ENCODE measurements around the gene CXADR. TPM values are rescaled to one million over a fixed set of nuclear protein-coding genes. Genes with fewer than 3 reads are reported as not detected.

CXADR gene
- total RNA-seq, 3 donors from 2014 or later (not counting 1 experiment from before 2014, with no cell fraction given), result 0.10 TPM; not detected in 2

- 94% methylated on average over 2 of the region's 2 CpGs for WGBS (ENCODE audit: insufficient coverage)
- no peak for TF ChIP-seq CTCF (IDR thresholded peaks at IDR 0.05)
- Mint-ChIP-seq H3K4me3 (no peak overlapping the region), H3K4me1 (no peaks in the 10 kb centered on the region), H3K9me3 (no peaks in the 10 kb centered on the region), H3K27me3 (ENCODE audit: low read depth in 2 of 2) (peaks cover 12 to 18% of the 10 kb centered on the region in 2 donors), H3K36me3 (no peaks in the 10 kb centered on the region), H3K27ac (no peak overlapping the region)
- intact Hi-C loops (cut with micrococcal nuclease), result no loop called here
- H3K27me3 ChIP-seq (ENCODE audit: control insufficient read depth, insufficient read depth, low read length), result no peaks in the 10 kb centered on the region
- no peaks in the 10 kb centered on the region for H3K36me3 ChIP-seq (ENCODE audit: control insufficient read depth, insufficient read depth, low read length)
- H3K27ac ChIP-seq (ENCODE audit: low read length), result no peak overlapping the region
- H3K4me3 ChIP-seq (ENCODE audit: low read length), result no peak overlapping the region
- H3K4me1 ChIP-seq (ENCODE audit: control insufficient read depth, insufficient read depth, low read length), result no peaks in the 10 kb centered on the region
- no peak for DNase-seq
- ATAC-seq, result no peak
- no peaks in the 10 kb centered on the region for H3K9me3 ChIP-seq (ENCODE audit: control insufficient read depth, insufficient read depth, low read length)
Measured at GRCh38 chr21:17578162-17578561, 65.3 kb downstream of the CXADR start.

- TF ChIP-seq CTCF (IDR thresholded peaks at IDR 0.05), result no peak
- Mint-ChIP-seq H3K4me3 (no peak overlapping the region), H3K27me3 (ENCODE audit: low read depth in 2 of 2) (peaks cover 12 to 18% of the 10 kb centered on the region in 2 donors), H3K27ac (no peak overlapping the region), H3K36me3 (no peaks in the 10 kb centered on the region), H3K4me1 (no peaks in the 10 kb centered on the region), H3K9me3 (no peaks in the 10 kb centered on the region)
- no peaks in the 10 kb centered on the region for H3K36me3 ChIP-seq (ENCODE audit: control insufficient read depth, insufficient read depth, low read length)
- WGBS (ENCODE audit: insufficient coverage), result 82% methylated on average over 1 of the region's 2 CpGs
- no peaks in the 10 kb centered on the region for H3K27me3 ChIP-seq (ENCODE audit: control insufficient read depth, insufficient read depth, low read length)
- no peaks in the 10 kb centered on the region for H3K9me3 ChIP-seq (ENCODE audit: control insufficient read depth, insufficient read depth, low read length)
- no peak for ATAC-seq
- H3K4me1 ChIP-seq (ENCODE audit: control insufficient read depth, insufficient read depth, low read length), result no peaks in the 10 kb centered on the region
- H3K4me3 ChIP-seq (ENCODE audit: low read length), result no peak overlapping the region
- intact Hi-C loops (cut with micrococcal nuclease), result no loop called here
- DNase-seq, result no peak
- no peak overlapping the region for H3K27ac ChIP-seq (ENCODE audit: low read length)
Measured at GRCh38 chr21:17578876-17579275, 66.0 kb downstream of the CXADR start.

GRCh38 chr21:17580319-17580718 lies 67.5 kb downstream of the CXADR start:
- Mint-ChIP-seq H3K27ac (no peak overlapping the region), H3K4me3 (no peak overlapping the region), H3K9me3 (no peaks in the 10 kb centered on the region), H3K27me3 (ENCODE audit: low read depth in 2 of 2) (peaks cover 7 to 18% of the 10 kb centered on the region in 2 donors), H3K4me1 (no peaks in the 10 kb centered on the region), H3K36me3 (no peaks in the 10 kb centered on the region)
- Histone ChIP-seq H3K27me3 (ENCODE audit: control insufficient read depth, insufficient read depth, low read length) (no peaks in the 10 kb centered on the region), H3K4me1 (ENCODE audit: control insufficient read depth, insufficient read depth, low read length) (no peaks in the 10 kb centered on the region), H3K27ac (ENCODE audit: low read length) (no peak overlapping the region), H3K9me3 (ENCODE audit: control insufficient read depth, insufficient read depth, low read length) (no peaks in the 10 kb centered on the region), H3K4me3 (ENCODE audit: low read length) (no peak overlapping the region), H3K36me3 (ENCODE audit: control insufficient read depth, insufficient read depth, low read length) (no peaks in the 10 kb centered on the region)
- DNase-seq (no peak), ATAC-seq (no peak)
- WGBS (ENCODE audit: insufficient coverage), result 93% methylated on average over 7 of the region's 8 CpGs
- no peak for TF ChIP-seq CTCF (IDR thresholded peaks at IDR 0.05)
- intact Hi-C loops (cut with micrococcal nuclease), result no loop called here

GRCh38 chr21:17583898-17584297 lies 71.1 kb downstream of the CXADR start:
- no peak overlapping the region for H3K4me3 ChIP-seq (ENCODE audit: low read length)
- H3K4me1 ChIP-seq (ENCODE audit: control insufficient read depth, insufficient read depth, low read length), result no peaks in the 10 kb centered on the region
- H3K36me3 ChIP-seq (ENCODE audit: control insufficient read depth, insufficient read depth, low read length), result no peaks in the 10 kb centered on the region
- H3K27ac ChIP-seq (ENCODE audit: low read length), result no peak overlapping the region
- no peak overlapping the region for H3K4me3 Mint-ChIP-seq
- peaks cover 1 to 9% of the 10 kb centered on the region in 2 donors for H3K27me3 Mint-ChIP-seq (ENCODE audit: low read depth in 2 of 2)
- H3K27ac Mint-ChIP-seq, result no peak overlapping the region
- TF ChIP-seq CTCF (IDR thresholded peaks at IDR 0.05), result no peak
- no peaks in the 10 kb centered on the region for H3K9me3 ChIP-seq (ENCODE audit: control insufficient read depth, insufficient read depth, low read length)
- ATAC-seq, result no peak
- no peaks in the 10 kb centered on the region for H3K9me3 Mint-ChIP-seq
- intact Hi-C loops (cut with micrococcal nuclease), result no loop called here
- H3K4me1 Mint-ChIP-seq, result no peaks in the 10 kb centered on the region
- H3K27me3 ChIP-seq (ENCODE audit: control insufficient read depth, insufficient read depth, low read length), result no peaks in the 10 kb centered on the region
- DNase-seq, result no peak
- 78% methylated on average over 3 of the region's 3 CpGs for WGBS (ENCODE audit: insufficient coverage)
- H3K36me3 Mint-ChIP-seq, result no peaks in the 10 kb centered on the region
